DMS114 treated with DMSO at 0.1 percent for 48 hours (cell line): Measurements from ENCODE around the gene TMEM190.
"Not testable (repeated sequence)": the region's sequence is repeated elsewhere in the genome, so short reads cannot be mapped to it uniquely, and the experiment has no call there.

Experiments used
- DNase-seq: peaks from one replicate; lab custom pipeline; 2025; ENCODE audit not compliant: unreplicated experiment; lab: John Stamatoyannopoulos, UW

The TMEM190 gene

DNA sequence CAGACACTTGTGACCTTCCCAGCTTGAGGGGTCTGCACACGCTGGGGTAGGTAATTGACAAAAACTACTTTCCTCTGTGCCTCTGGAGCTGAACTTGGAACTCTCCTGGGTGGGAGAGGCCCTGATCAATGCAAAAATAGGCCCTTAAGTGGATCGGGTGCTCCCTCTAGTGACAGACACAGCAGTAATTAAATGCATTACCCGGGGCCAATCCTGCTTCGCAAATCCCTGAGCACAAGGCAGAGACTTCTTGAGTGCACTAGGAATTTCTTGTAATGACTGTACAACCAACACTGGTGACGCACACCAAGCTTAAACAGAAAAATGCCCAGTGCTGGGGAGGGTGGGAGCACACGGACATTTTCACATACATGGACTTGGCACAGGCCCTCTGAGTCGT, 41.6 kb downstream of the TMEM190 start:
- DNase-seq = peak; percentile 58

DNA sequence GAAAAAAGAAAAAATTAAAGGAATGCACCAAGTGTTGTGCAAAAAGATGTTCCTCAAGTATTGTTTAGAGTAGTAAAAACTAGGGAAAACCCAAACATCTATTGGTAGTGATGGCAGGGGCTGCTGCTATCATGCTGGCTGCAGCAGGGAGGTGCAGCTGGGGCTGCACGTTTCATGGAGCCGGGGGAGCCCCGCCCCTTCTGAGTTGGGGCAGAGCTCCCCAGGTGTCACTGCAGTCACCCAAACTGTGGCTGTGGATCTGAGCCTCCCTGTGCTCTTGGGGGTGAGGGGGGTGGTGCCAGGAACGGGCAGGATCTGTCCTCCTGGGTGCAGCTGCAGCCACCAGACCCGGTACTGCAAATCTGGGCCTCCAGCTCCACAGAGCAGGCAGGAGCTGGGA, 42.5 kb downstream of the TMEM190 start:
- no peak for DNase-seq

DNA sequence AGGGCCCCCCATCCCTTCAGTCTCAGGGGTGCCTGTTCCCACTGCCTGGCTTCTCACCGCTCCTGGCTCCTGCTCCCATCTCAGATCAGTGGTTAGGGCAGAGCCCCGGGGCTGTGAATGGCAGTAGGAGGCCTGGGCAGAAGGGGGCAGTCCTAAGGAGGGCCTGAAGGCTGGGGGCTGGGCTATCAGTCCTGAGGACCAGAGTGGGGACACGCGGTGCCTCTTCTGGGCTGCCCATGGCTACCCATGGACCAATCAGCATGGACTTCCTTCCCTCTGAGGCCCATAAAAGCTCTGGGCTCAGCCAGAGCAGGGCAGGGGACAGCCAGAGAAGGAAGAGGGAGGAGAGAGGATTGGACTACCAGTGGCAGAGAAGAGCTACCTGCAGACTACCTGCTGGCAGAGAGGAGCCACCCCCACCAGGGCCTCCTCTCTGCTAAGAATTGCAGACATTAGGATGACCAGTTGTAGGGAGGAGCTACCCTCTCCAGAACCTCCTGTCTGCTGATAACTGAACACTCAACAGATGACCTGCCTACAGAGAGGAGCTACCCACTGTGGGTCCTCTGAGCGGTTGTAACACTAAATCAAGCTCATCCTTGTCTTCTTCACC, 43.1 kb downstream of the TMEM190 start:
- no peak for DNase-seq

DNA sequence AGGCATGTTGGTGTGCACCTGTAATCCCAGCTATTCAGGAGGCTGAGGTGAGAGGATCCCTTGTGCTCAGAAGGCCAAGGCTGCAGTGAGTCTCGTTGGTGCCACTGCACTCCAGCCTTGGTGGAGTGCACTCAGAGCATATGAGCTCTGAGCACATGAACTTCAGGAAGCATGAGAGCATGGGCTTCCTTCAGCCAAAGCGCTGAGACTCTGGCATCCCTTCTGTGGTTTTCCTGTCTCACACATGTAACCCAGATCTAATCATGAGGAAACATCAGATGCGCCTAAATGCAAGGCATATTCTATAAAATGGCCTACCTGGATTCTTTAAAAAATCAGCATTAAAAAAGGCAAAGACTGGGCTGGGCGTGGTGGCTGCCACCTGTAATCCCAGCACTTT, 44.7 kb downstream of the TMEM190 start:
- DNase-seq = not testable (repeated sequence)

DNA sequence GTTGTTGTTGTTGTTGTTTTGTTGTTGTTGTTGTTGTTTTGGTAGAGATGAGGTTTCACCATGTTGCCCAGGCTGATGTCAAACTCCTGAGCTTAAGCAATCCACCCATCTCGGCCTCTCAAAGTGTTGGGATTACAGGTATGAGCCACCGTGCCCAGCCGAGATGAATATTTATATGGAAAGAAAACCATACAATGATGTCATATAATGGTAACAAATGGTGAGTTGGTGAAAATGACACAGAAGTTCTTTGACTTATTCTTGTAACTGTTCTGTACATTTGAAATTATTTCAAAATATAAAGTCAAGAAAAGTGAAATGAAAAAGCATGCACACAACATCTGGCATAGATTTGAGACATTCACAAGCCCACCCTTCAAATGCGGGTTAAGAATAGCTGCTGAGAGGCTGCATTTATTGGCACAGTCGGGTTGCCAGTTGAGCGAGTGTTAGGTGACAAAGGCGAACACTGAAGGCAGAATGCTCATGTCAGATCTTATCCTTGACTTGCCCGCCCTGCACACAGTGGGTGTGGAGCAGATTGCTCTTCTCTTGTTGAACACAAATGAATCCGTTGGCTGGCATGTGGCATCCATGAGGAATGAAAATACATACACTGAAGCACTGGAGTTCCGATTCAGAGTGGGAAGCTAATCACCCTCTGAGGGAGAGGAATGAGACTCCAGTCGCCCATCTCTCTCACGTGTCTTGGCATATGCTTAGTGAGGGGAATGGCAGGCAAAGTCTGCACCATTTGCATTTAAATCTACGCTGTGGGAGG, 46.8 kb downstream of the TMEM190 start:
- no peak for DNase-seq

DNA sequence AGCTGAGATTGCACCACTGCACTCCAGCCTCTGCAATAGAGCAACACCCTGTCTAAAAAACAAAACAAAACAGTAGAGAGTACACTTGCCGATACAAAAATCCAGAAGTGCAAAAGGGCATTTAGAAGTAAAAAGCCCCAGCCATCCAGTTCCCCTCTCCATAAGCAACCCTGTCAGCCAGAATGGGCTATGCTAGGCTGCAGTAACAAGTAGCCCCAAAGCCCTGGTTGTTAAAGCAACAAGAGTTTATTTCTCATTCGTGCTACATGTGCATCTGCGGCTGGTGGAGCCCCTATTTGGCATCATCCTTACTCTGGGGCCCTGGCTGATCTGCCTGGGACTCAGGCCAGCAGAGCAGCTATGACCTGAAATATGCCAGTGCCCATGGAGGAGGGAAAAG, 47.9 kb downstream of the TMEM190 start:
- DNase-seq = no peak

DNA sequence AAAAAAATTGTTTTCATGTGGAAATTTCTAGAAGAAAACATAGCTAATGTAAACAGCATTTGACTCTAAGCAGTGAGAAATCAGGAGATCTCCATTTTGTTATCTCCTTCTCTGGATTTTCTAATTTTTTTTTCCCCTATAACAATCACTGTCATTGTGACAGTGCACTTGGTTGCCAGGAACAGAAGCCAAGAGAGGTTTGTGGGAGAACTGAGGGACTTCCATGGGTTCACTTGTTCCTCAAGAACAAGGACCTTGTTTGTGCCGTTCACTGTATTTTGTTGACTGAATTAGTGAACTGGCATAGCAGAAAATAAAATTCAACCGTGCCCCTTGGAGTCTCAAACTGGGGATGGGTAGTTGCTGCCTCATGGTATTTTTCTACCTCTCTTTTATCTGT, 49.4 kb downstream of the TMEM190 start:
- DNase-seq = no peak
